Muscle of back (tissue), 11 donors: Measurements from ENCODE around the gene ROBO4. TPM values are rescaled to one million over a fixed set of nuclear protein-coding genes. Genes with fewer than 3 reads are reported as not detected.
A peak's percentile ranks its signal among the peaks of the same experiment; 100 is the strongest.

ENCODE experiments used
- DNase-seq, 3 donors: peaks; one replicate each; pipeline versions ENCODE4 v3.0.0 to v3.0.0-alpha.2; 2013
- polyA plus RNA-seq, 10 donors: library from polyadenylated mRNA; unstranded; fragments of 120-200 nt; gene quantifications; one replicate each; pipeline ENCODE4 v1.2.1, GENCODE V29; 2013; ENCODE audit not compliant: insufficient read length in 10 of 10

The ROBO4 gene
- polyA plus RNA-seq, 10 donors: 22.3 to 41.3 (median 28.8) TPM

GRCh38 chr11:124875401-124875800 is 22.3 kb downstream of the ROBO4 start:
- DNase-seq: no peak

- DNase-seq: no peak
Observed at GRCh38 chr11:124874571-124875255, 23.0 kb downstream of the ROBO4 start.

GRCh38 chr11:124873951-124874350 is 23.7 kb downstream of the ROBO4 start:
- DNase-seq: no peak

GRCh38 chr11:124872741-124873140 is 24.9 kb downstream of the ROBO4 start:
- DNase-seq: no peak

DNA sequence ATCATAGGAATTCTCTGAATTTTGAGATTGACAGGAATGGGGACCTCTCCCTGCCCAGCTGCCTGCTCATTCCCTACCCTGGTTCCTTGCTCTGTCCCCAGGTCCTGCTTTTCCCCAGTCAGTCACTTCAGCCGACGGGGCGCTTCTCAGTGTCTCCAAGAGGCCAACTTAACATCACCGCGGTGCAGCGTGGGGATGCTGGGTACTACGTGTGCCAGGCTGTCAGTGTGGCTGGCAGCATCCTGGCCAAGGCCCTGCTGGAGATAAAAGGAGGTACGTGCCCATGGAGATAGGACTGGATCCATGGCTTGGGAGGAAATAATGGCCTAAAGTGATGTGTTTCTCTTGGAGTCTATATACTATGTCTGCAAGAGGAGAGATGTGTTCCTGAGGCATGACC is 25.4 kb downstream of the ROBO4 start:
- DNase-seq: no peak

DNA sequence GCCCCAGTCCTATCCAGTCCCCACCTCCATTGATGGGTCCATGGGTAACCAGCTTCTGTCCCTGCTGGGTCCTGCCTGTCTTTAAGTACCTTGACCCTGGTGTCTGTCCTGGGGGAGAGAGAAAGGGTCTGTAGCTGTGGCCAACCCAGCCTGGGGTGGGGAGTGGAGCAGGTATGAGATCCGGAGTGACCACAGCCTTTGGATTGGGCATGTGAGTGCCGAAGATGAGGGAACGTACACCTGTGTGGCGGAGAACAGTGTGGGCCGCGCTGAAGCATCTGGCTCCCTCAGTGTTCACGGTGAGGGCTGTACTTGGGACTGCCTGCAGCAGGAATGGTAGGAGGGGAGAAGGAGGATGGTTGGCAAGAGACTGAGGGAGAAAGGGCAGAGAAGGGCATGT is 27.2 kb downstream of the ROBO4 start:
- no peak for DNase-seq

DNA sequence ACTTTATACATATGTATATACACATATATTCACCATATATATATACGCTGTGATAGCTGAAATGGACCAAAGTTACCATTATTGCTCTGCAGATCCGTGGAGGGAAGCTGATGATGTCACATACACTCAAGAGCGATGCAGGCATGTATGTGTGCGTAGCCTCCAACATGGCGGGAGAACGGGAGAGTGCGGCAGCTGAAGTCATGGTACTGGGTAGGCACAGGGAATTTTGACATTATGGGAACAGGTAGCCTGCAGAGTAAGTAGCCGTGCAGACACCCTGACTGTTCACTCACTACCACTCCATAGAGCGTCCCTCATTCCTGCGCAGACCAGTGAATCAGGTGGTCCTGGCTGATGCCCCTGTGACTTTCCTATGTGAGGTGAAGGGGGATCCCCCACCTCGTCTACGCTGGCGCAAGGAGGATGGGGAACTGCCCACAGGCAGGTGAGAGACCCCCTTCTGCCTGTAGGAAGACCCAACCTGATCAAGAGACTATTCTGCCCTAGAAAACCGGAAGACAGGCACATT is 27.7 kb downstream of the ROBO4 start:
- no peak for DNase-seq

DNA sequence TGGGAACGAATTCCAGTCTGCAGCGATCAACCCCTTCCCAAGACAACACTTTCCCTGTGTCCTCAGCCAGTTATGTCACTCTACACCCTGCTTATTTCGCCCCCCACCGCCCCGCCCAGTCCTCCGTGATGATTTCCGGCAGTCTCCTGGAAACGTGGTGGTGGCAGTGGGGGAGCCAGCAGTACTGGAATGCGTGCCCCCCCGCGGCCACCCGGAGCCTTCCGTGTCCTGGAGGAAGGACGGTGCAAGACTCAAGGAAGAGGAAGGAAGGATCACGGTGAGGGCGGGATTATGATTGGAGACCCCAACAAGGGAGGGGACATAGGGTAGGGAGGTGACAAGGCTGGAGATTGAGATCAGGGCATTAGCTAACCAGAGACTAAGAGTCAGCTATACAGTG is 28.3 kb downstream of the ROBO4 start:
- DNase-seq: no peak

DNA sequence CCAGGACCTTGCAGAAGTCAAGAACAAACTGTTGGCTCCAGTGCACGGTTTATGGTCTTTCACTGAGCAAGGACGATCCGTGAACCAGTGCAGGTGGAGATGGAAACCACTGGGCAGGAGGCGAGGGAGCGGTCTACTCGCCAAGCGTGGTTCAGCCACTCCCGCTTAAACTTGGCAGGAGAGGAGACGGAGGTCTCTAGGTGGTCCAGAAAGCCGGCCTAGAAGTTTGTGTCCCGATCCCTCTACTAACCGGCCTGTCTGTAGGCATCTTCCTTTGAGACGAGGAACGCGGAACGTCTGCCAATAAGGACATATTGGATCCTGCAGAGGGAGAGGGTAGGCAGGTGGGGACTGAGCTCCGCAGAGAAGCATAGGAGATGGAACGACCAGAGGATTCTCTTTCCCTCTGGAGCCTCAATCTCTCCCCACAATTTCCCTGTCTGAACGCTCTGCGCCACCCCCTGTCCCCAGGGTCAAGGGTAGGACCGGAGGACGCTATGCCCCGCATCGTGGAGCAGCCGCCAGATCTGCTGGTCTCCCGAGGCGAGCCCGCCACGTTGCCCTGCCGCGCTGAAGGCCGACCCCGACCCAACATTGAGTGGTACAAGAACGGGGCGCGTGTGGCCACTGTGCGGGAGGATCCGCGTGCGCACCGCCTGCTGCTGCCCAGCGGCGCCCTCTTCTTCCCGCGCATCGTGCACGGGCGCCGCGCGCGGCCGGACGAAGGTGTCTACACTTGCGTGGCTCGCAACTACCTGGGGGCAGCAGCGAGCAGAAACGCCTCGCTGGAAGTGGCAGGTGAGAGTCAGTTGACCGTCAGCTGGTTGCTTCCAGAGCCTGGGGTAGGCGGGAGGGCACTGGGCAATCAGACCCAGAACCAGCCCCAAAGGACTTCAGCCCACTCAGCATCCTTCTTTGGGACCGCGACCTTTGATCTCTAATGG is 29.1 kb downstream of the ROBO4 start:
- no peak for DNase-seq

DNA sequence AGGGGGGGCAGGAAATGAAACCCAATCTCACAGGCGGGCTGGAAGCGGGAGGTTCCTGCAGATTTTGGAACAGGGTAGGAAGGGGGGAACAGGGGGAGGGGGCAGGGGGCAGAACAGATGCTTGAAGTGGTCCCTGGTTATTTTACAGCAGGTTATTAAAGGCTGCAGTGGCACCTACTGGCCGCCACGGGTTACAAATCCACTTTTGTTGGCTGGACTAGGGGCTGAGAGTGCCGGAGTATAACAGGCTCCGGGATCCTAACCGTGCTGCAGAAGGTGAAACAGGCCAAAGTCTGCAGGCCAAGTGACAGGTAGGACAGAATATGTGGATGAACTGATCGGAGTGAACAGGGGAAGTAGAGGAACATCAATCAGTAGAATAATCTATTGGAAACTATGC is 30.0 kb downstream of the ROBO4 start:
- peak in 1 of 3 donors; percentile 48 for DNase-seq

GRCh38 chr11:124865902-124866851 is 31.5 kb downstream of the ROBO4 start:
- peak in 1 of 3 donors; percentile 62 for DNase-seq

- no peak for DNase-seq
Observed at GRCh38 chr11:124865181-124865901, 32.3 kb downstream of the ROBO4 start, which contains the start of gene ROBO3. Gene ROBO3, plus strand, starts transcription at chr11:124865432. Its CDS starts 146 bp downstream, at chr11:124865578.

GRCh38 chr11:124864892-124865180 is 32.8 kb downstream of the ROBO4 start:
- no peak for DNase-seq

DNA sequence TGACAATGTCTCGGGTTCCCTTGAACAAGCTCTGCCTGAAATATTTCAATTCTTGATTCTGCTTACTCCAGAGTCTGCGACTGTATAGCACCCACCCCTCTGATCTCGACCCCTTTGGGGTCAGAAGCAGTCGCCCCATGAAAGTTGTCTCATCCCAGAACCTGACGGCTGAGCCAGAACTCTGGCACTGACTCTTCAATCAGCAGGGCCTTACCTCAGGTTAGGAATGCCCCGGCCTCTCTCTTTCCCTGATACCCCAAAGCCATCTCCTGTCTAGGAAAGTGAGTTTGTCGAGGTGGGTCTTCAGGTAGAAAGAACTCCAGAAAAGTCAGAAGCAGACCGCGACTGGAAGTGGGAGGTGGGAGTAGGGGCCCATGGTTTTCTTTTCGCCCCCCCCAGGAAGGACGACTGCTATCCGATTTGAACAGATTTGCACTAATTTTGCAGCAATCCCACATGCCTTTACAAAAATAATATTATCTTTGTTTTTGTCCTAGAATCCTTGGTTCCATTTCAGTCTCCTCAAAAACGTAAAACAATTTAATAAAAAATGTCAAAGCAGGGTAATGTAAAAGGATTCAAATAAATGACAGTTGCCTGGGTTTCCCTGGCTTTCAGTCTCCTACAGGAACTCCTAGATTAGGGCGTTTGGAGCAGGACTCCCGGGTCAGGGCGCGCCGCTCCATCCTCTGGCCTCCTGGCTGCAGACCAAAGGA is 33.3 kb downstream of the ROBO4 start:
- DNase-seq: no peak

GRCh38 chr11:124863826-124864165 is 33.9 kb downstream of the ROBO4 start:
- DNase-seq: no peak

GRCh38 chr11:124863137-124863825 is 34.4 kb downstream of the ROBO4 start:
- peak in 2 of 3 donors; percentile 55 to 68 for DNase-seq

DNA sequence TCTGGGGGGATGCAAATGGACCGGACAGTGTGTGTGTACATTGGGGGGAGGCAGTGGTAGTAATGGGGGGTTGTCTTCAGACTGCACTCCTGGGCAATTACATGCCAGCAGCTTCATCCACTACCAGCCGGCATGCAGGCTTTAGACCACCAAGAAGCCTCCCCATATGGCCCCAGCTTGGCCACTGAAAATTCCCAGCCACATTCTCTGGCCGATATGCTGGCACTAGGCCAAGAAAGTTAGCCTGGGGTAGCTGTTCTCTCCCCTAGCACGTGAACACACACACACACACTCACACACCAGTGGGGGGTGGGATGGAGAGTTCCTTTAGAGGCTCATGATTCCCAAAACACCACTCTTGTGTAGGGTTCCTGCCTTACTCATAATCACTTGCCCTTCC is 36.0 kb downstream of the ROBO4 start:
- no peak for DNase-seq

DNA sequence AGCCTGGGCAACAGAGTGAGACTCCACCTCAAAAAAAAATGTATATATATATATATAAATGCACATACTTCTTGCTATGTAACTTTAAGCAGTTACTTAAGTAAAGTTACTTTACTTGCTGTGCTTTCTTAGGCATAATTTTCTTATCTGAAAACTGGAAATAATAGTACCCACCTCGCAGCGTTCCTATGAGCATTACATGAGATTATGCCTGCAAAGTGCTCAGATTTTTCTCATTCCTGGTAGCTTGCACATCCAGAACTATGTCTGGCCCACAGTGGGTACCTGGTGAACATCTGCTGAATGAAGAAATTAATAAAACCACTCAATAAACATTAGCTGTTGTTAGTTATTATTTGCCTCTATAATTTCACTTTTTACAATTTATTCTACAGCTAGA is 38.5 kb downstream of the ROBO4 start:
- no peak for DNase-seq

DNA sequence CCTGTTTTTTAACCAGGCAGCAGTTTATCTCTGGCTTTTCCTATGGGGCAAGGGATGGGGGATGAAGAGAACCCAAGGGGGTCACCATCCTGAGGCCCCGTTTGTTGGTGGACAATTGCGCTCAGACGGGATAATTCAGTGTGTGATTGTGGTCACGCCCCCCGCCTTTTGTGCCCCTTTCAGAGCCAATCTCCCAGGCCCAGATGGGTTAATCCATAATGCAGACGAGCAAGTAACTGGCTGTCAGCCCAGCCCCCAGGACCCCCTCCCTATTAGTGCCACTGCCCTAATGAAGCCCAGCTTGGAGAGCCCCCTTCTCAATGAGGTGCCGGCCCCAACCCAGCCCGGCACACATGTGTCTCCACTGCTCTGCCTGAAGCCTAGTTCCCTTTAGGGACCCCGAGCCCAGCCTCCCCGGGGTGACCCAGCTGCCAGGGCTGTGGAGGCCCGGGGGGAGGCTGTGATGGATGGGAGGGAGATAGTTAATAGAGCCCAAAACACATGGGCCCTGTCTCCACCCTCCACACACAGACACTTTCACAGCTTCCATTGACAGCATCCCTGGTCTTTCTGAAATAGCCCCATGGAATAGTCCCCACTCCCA is 51.5 kb downstream of the ROBO4 start:
- DNase-seq: no peak
